ENCODE measurements around the gene LAYN.

The LAYN gene

GRCh38 chr11:111562692-111563389 lies 22.3 kb downstream of the LAYN start:
- DNase-seq (ENCODE audit: low spot score), result no peak

DNA sequence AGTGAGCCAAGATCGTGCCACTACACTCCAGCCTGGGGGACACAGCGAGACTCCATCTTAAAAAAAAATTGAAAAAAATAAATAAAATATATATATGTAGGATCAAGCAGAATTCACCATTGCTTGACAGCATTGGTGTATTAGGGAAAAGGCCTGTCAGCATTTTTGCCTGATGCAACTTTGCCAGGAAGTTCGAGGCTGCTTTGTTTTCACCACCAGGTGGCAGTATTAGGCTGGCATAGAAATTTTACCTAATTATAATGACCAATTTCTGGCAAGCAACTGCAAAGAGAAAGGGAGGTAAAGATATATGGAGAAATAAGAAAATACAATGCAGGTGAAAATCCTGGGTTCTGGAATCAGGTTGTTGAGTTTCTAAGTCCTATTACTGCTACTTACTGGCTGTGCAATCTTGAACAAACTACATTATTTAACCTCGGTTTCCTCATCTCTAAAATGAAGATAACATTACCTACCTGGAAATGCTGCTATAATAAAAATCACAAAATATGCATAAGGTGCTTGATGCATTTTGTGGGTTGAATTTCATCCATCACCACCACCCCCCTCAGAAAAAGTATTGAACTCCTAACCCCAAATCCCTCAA lies 24.7 kb downstream of the LAYN start:
- peak; percentile 67 for DNase-seq (ENCODE audit: low spot score)

DNA sequence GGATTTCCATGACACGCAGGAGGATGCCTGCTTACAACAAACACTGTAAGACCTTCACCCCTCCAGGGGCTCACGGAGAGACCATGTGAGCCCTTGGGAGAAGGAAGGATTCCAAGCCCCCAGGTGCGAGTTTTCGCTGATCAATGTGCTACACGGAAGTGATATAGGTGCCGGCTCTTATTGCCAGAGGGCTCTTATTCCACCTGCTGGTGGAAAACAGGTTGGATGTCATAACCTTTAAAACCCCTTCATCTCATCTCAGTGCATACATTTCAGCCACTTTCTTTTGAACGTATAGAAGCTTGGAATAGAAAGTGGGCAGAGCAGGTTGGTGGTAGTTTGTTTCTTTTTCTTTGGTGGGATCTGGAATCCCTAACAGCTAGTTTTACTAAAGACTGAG lies 25.8 kb downstream of the LAYN start:
- DNase-seq (ENCODE audit: low spot score), result no peak

DNA sequence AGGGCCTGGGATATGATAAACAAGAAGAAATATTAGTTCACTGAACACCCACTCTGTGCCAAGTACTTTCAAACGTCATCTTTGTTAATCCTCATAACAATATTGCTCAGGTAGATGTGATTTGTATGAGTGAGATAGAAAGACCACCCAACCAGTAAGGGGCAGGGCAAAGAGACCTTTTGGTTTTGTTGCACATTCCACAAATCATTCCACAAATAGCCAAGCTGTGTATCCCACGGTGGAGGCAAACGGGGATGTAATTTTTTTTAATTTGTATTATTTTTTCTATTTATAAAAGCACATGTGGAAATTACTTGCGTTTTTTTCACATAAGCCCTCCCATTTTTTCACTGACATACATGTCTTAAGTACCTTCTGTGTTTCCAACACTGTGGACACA lies 29.0 kb downstream of the LAYN start:
- DNase-seq (ENCODE audit: low spot score), result no peak

- no peak for DNase-seq (ENCODE audit: low spot score)
Observed at GRCh38 chr11:111570796-111571195, 30.3 kb downstream of the LAYN start.

- DNase-seq (ENCODE audit: low spot score), result no peak
Observed at GRCh38 chr11:111571829-111572501, 31.4 kb downstream of the LAYN start.

- DNase-seq (ENCODE audit: low spot score), result no peak
Observed at GRCh38 chr11:111572581-111572980, 32.1 kb downstream of the LAYN start.

DNA sequence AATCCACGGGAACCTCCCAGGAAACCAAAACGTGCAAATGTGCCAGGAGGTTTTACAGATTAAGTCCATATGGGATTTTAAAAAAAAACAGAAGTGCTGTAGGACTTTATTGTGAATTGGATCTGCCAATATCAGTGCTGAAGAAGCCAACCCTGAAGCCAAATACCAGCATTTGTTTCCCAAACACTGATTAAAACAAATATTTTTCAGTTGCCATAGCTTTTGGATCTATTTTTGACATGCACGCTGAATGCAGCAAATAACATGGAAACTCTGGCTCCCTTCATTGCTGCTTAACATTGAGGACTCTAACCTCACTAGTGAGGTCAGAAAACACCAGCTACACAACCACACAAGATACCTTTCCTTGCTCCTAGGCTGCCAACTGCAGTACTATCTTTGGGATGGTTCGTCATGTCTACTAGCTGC lies 33.3 kb downstream of the LAYN start:
- no peak for DNase-seq (ENCODE audit: low spot score)

GRCh38 chr11:111574373-111575225 lies 34.1 kb downstream of the LAYN start:
- DNase-seq (ENCODE audit: low spot score), result no peak

DNA sequence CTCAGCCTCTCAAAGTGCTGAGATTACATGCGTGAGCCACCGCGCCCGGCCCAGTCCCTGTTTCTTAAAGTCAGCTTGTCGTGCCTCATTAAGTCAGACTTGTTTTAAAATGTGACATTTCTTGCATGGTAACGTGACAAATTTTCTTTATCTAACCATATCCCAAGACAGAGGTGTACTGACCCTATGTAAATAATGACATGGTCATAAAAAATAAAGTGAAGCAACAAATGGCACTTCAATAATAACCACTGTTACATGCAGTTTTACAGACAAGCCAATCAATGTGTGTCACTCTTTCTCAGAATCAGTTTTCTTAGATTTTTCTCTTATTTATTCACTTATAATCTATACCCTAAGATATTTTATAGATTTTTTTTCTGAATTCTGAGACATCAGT lies 35.2 kb downstream of the LAYN start:
- DNase-seq (ENCODE audit: low spot score), result no peak

- no peak for DNase-seq (ENCODE audit: low spot score)
Observed at GRCh38 chr11:111577821-111578220, 37.3 kb downstream of the LAYN start.

DNA sequence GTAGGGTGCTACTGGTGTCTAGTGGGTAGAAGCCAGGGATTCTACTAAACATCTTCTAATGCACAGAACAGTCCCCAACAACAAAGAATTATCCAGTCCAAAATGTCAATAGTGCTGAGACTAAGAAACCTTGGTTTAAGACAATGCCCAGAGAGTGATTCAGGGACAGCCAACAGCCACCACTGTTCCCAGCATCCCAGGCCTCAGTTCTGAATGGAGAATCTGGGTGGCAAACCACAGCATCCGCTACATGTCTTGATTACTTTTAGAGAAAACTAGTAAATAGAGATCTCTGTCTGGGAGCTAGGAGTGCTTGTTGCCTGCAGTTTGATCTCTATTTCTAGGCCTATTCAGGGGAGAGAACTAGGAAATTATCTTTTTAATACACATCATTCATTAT lies 40.8 kb downstream of the LAYN start:
- no peak for DNase-seq (ENCODE audit: low spot score)

DNA sequence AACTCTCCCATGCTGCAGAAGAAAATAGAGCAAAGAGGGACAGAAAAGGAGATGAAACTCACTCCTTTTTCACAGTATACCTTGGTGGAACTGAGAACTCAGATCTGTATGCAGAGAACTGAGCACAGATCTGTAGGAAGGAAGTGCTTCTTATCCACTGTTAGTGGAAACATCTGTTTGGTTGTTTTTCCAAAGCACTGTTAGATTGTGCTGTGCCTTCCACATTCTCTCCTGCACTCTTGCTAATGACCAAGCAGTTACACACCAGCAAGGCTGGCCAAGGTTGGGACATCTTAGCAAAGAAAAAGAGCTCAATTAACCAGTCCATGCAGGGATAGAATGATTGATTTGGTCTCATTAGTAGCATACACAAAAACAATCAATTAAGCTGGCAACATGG lies 41.6 kb downstream of the LAYN start:
- DNase-seq (ENCODE audit: low spot score), result no peak

GRCh38 chr11:111582881-111583280 lies 42.4 kb downstream of the LAYN start:
- DNase-seq (ENCODE audit: low spot score), result no peak

DNA sequence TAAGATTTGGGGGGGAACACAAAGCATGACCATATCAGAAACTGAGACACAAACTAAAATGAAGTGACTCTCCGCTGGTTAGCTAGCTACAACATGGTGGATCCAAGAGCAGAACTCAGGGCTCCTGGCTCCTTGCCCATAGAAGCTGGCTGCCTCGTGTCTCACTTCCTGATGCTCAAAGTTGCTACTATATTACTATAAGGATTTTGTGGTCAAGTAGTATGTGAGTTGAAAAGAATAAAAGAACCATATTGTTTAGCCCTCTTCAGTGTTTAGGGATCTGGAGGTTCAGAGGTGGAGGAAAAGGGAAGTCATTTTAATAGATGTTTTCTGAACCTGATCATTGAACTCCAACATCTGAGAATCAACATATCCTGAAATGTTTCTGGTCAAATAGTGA lies 44.9 kb downstream of the LAYN start:
- no peak for DNase-seq (ENCODE audit: low spot score)

- peak; percentile 60 for DNase-seq (ENCODE audit: low spot score)
Observed at GRCh38 chr11:111586388-111586831, 45.9 kb downstream of the LAYN start.

GRCh38 chr11:111589114-111589513 lies 48.6 kb downstream of the LAYN start:
- DNase-seq (ENCODE audit: low spot score), result no peak

- no peak for DNase-seq (ENCODE audit: low spot score)
Observed at GRCh38 chr11:111589886-111590499, 49.5 kb downstream of the LAYN start.

DNA sequence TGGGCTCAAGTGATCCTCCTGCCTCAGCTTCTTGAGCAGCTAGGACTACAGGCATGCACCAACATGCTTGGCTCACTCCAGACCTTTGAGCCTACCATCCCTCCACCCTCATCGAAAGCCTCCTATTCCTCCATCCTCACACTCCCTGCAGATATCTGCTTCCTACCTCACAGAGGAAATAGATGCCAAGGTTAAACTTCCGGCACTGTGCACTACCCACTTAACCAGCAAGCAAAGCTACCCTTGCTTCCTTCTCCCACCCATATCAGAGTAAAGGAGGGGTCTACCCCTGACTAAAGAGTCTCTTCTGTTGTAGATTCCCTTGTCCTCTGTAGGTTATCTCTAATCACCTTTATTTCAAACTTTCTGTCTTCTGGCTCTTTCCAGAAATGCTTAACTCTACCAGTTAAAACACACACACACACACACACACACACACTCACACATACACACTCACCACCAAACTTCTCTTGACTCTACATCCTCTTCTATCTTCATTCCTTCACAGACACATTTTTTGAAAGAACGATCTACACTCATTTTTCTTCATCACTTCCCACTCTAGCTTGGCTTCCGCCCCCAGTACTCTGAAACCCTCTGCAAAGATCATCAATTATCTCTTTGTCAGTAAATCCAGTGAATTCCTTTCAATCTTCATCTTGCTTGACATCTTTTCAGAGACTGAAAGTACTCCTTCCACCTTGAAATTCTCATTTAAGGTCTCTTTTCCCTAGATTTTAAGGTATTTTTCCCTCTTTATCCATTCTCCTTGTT lies 50.9 kb downstream of the LAYN start:
- DNase-seq (ENCODE audit: low spot score), result no peak

- no peak for DNase-seq (ENCODE audit: low spot score)
Observed at GRCh38 chr11:111592491-111592890, 52.0 kb downstream of the LAYN start.

DNA sequence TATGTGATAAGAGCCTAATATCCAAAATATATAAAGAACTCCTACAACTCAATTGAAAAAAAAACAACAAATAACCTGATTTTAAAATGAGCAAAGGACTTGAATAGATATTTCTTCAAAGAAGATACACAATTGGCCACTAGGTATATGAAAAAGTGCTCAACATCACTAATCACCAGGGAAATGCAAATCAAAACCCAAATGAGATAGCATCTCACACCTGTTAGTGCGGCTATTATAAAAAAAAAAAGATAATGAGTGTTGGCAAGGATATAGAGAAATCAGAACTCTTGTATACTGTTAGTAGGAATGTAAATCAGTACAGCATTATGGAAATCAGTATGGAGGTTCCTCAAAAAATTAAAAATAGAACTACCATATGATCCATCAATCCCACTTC lies 55.8 kb downstream of the LAYN start:
- no peak for DNase-seq (ENCODE audit: low spot score)
